SK-N-MC (cell line): Measurements from ENCODE around the gene BEAN1.

Source experiments
- EZH2 ChIP-seq: fragments of 200-600 bp; sonication (generic); IDR thresholded peaks from one replicate; pipeline ENCODE4 v1.6.1; 2017; ENCODE audit warnings: antibody characterized with exemption
- POLR2AphosphoS5 ChIP-seq: IDR thresholded peaks from 2 replicates; pipeline ENCODE4 v1.6.1; 2012; ENCODE audit warnings: mild to moderate bottlenecking, low read depth, low read length, borderline replicate concordance

- TF ChIP-seq EZH2, result no peak
- TF ChIP-seq POLR2AphosphoS5, result no peak
Observed at GRCh38 chr16:66446737-66447136, 19.6 kb downstream of the BEAN1 start.
